Mesendoderm (in vitro differentiated cells): ENCODE data around the gene TINCR.

Source experiments
- DNase-seq: peaks from one replicate; pipeline ENCODE4 v3.0.0; 2013
- H2AK5ac ChIP-seq: 2 replicates; pipeline ENCODE4 v1.6.1; 2013; ENCODE audit warnings: low read length, inconsistent platforms
- H2BK120ac ChIP-seq: 2 replicates; pipeline ENCODE4 v1.6.1; 2013; ENCODE audit warnings: low read depth, mild to moderate bottlenecking, low read length, moderate library complexity, mixed read lengths
- H2BK15ac ChIP-seq: replicated peaks from 2 replicates; pipeline ENCODE4 v1.6.1; 2013; ENCODE audit warnings: low read depth, mild to moderate bottlenecking, moderate library complexity
- H2BK5ac ChIP-seq: 2 replicates; pipeline ENCODE4 v1.6.1; 2013; ENCODE audit warnings: low read length, inconsistent platforms
- H3K18ac ChIP-seq: 2 replicates; pipeline ENCODE4 v1.6.1; 2013; ENCODE audit warnings: mild to moderate bottlenecking, low read length, mixed read lengths
- H3K23ac ChIP-seq: one replicate; pipeline ENCODE4 v1.6.1; 2013; ENCODE audit warnings: low read length
- H3K27ac ChIP-seq: 2 replicates; pipeline ENCODE4 v1.5.1; 2013; ENCODE audit warnings: low read depth, mild to moderate bottlenecking, inconsistent platforms, low read length, moderate library complexity
- H3K27me3 ChIP-seq: 2 replicates; pipeline ENCODE4 v1.6.1; 2013; ENCODE audit warnings: low read length, control low read depth, mild to moderate bottlenecking, inconsistent platforms; ENCODE audit not compliant: insufficient read depth, poor library complexity
- H3K36me3 ChIP-seq: 2 replicates; pipeline ENCODE4 v1.6.1; 2013; ENCODE audit warnings: low read length, inconsistent platforms; ENCODE audit not compliant: control insufficient read depth, insufficient read depth
- H3K4ac ChIP-seq: one replicate; pipeline ENCODE4 v1.6.1; 2013; ENCODE audit warnings: low read depth, mild to moderate bottlenecking, low read length, moderate library complexity
- H3K4me1 ChIP-seq: 2 replicates; pipeline ENCODE4 v1.6.1; 2013; ENCODE audit warnings: low read depth, low read length, inconsistent platforms; ENCODE audit not compliant: control insufficient read depth
- H3K4me2 ChIP-seq: 2 replicates; pipeline ENCODE4 v1.6.1; 2013; ENCODE audit warnings: low read length
- H3K4me3 ChIP-seq: 2 replicates; pipeline ENCODE4 v1.5.1; 2013; ENCODE audit warnings: mild to moderate bottlenecking, low read length
- H3K56ac ChIP-seq: one replicate; pipeline ENCODE4 v1.6.1; 2013; ENCODE audit warnings: low read length
- H3K79me1 ChIP-seq: 2 replicates; pipeline ENCODE4 v1.6.1; 2013; ENCODE audit warnings: low read length, inconsistent platforms
- H3K79me2 ChIP-seq: 2 replicates; pipeline ENCODE4 v1.6.1; 2013; ENCODE audit warnings: mild to moderate bottlenecking, low read length; ENCODE audit not compliant: control insufficient read depth, insufficient read depth
- H3K9ac ChIP-seq: 2 replicates; pipeline ENCODE4 v1.6.1; 2013; ENCODE audit warnings: low read length, inconsistent platforms
- H4K5ac ChIP-seq: one replicate; pipeline ENCODE4 v1.6.1; 2013; ENCODE audit warnings: low read length
- H4K8ac ChIP-seq: one replicate; pipeline ENCODE4 v1.6.1; 2013; ENCODE audit warnings: low read depth, mild to moderate bottlenecking, control low read depth, low read length, moderate library complexity
- WGBS: extraction: QIAGEN DNeasy Blood & Tissue Kit; methylation state at CpG from one replicate; pipeline ENCODE4 v1.1.7; 2013; ENCODE audit warnings: low lambda C conversion rate, missing lambda C conversion rate; ENCODE audit not compliant: insufficient coverage; ENCODE audit errors: extremely low coverage; 5-methylcytosine and 5-hydroxymethylcytosine counted together

Gene TINCR

GRCh38 chr19:5563008-5563431, 4.7 kb downstream of the TINCR start:
- no peak overlapping the region for H3K56ac ChIP-seq
- H3K4ac ChIP-seq, result no peak overlapping the region
- no peaks in the 10 kb centered on the region for H3K36me3 ChIP-seq
- H2BK15ac ChIP-seq, result no peak overlapping the region
- no peak overlapping the region for H2AK5ac ChIP-seq
- DNase-seq, result peak; percentile 54
- H3K23ac ChIP-seq, result no peak overlapping the region
- no peak overlapping the region for H4K8ac ChIP-seq
- H3K27me3 ChIP-seq, result peaks cover 6% of the 10 kb centered on the region
- no peak overlapping the region for H4K5ac ChIP-seq
- H3K18ac ChIP-seq, result no peak overlapping the region
- no peak overlapping the region for H2BK5ac ChIP-seq
- H3K4me1 ChIP-seq, result no peaks in the 10 kb centered on the region
- WGBS, result no CpG with 5 or more reads among the region's 8 CpGs
- no peak overlapping the region for H3K9ac ChIP-seq
- no peaks in the 10 kb centered on the region for H3K79me2 ChIP-seq
- no peak overlapping the region for H3K4me3 ChIP-seq
- H2BK120ac ChIP-seq, result no peak overlapping the region
- H3K27ac ChIP-seq, result no peak overlapping the region
- no peaks in the 10 kb centered on the region for H3K79me1 ChIP-seq
- H3K4me2 ChIP-seq, result no peak overlapping the region

DNA sequence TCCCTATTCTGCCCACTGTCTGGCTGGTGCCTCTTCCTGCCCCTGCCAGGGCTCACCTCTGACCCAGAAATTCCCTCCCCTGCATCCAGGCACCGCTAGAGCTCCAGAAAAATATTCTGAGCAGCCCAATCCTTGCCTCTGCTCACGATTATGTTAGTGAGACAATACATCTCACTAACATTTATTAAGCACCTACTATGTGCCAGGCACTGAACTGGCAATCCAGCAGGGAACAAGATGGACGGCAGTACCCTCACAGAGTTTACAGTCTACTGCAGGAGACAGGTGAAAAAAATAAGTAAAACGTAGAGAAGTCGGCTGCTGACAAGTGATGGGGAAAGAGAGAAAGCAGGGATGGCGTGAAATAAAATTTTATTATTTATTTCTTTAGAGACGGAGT, 5.5 kb downstream of the TINCR start:
- Histone ChIP-seq H3K27ac (no peak overlapping the region), H3K18ac (no peak overlapping the region), H3K79me1 (no peaks in the 10 kb centered on the region), H4K5ac (no peak overlapping the region), H3K23ac (no peak overlapping the region), H4K8ac (no peak overlapping the region), H2BK120ac (no peak overlapping the region), H3K9ac (no peak overlapping the region), H3K79me2 (no peaks in the 10 kb centered on the region), H3K4me3 (no peak overlapping the region), H3K36me3 (no peaks in the 10 kb centered on the region), H3K4me1 (no peaks in the 10 kb centered on the region), H3K27me3 (peaks cover 4% of the 10 kb centered on the region), H3K56ac (no peak overlapping the region), H2AK5ac (no peak overlapping the region), H2BK15ac (no peak overlapping the region), H2BK5ac (no peak overlapping the region), H3K4me2 (no peak overlapping the region), H3K4ac (no peak overlapping the region)
- DNase-seq, result no peak
- WGBS, result no CpG with 5 or more reads among the region's 7 CpGs

DNA sequence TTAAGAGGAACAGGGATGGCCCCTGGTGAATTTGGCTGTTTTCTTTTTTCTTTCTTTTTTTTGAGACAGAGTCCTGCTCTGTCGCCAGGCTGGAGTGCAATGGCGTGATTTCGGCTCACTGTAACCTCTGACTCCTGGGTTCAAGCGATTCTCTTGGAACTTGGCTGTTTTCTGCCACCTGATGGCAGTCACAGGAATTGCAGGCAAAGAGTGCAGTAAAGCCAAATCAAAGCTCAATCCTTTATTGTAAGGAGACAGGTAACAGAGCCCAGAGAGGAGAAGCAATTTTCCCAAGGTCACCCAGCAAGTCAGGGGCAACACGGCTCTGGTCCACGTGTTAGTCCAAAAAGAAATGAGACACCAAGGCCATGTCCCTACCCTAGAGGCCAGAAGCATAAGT, 6.2 kb downstream of the TINCR start:
- H3K27me3 ChIP-seq, result no peaks in the 10 kb centered on the region
- H3K79me1 ChIP-seq, result no peaks in the 10 kb centered on the region
- WGBS, result no CpG with 5 or more reads among the region's 6 CpGs
- H3K27ac ChIP-seq, result no peak overlapping the region
- no peak overlapping the region for H3K4me3 ChIP-seq
- no peak overlapping the region for H3K23ac ChIP-seq
- H2BK5ac ChIP-seq, result no peak overlapping the region
- no peaks in the 10 kb centered on the region for H3K4me1 ChIP-seq
- no peak for DNase-seq
- no peak overlapping the region for H2AK5ac ChIP-seq
- no peak overlapping the region for H3K4ac ChIP-seq
- no peak overlapping the region for H3K4me2 ChIP-seq
- no peak overlapping the region for H2BK120ac ChIP-seq
- H3K36me3 ChIP-seq, result no peaks in the 10 kb centered on the region
- no peak overlapping the region for H2BK15ac ChIP-seq
- no peak overlapping the region for H4K8ac ChIP-seq
- no peak overlapping the region for H3K9ac ChIP-seq
- H3K18ac ChIP-seq, result no peak overlapping the region
- no peaks in the 10 kb centered on the region for H3K79me2 ChIP-seq
- no peak overlapping the region for H3K56ac ChIP-seq
- no peak overlapping the region for H4K5ac ChIP-seq

DNA sequence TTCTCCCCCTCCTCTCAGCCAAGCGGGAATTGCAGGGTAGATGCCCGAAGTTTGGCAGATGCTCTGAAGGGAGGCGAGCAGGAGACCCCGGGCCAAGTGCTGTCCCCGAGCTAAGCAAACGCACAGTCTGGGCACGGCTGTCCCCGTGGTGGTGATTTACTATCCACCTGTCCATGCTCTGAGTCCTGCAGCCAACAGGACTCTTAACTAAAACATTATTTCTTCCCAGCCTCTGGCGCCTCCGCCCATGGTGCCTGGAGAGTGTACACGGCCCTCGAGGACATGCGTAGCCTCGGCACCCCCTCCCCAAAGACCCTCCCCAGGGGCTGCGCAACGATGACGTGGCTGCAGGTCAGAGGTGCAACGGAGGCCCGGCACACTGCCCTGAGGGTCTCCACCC, 7.6 kb downstream of the TINCR start:
- Histone ChIP-seq H3K4me1 (no peaks in the 10 kb centered on the region), H2BK15ac (no peak overlapping the region), H2AK5ac (no peak overlapping the region), H4K5ac (no peak overlapping the region), H3K36me3 (no peaks in the 10 kb centered on the region), H3K4ac (no peak overlapping the region), H3K27me3 (no peaks in the 10 kb centered on the region), H3K4me2 (no peak overlapping the region), H3K23ac (no peak overlapping the region), H4K8ac (no peak overlapping the region), H3K79me1 (no peaks in the 10 kb centered on the region), H3K27ac (no peak overlapping the region), H2BK5ac (no peak overlapping the region), H3K18ac (no peak overlapping the region), H3K56ac (no peak overlapping the region), H3K9ac (no peak overlapping the region), H3K4me3 (no peak overlapping the region), H2BK120ac (no peak overlapping the region), H3K79me2 (no peaks in the 10 kb centered on the region)
- DNase-seq, result no peak
- WGBS, result no CpG with 5 or more reads among the region's 19 CpGs

DNA sequence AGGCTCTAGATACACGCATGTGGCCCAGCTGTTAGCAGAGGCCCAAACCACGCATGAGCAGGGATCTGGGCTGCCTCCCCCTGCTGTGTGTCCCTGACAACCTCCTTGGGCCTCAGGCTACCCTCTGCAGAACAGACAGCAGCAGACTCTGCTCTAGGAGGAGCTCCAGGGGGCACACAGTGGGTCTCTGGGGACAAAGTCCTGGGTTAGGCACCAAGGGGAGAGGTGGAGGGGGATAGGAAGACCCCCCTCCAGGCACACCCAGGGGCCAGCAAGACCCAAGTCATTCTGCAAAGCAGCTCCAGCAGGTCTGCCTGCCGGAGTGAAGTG, 8.0 kb downstream of the TINCR start:
- Histone ChIP-seq H3K79me1 (no peaks in the 10 kb centered on the region), H3K23ac (no peak overlapping the region), H3K27me3 (no peaks in the 10 kb centered on the region), H3K27ac (no peak overlapping the region), H3K4me2 (no peak overlapping the region), H3K36me3 (no peaks in the 10 kb centered on the region), H3K79me2 (no peaks in the 10 kb centered on the region), H2BK15ac (no peak overlapping the region), H3K4me1 (no peaks in the 10 kb centered on the region), H3K4me3 (no peak overlapping the region), H2BK5ac (no peak overlapping the region), H4K8ac (no peak overlapping the region), H2BK120ac (no peak overlapping the region), H2AK5ac (no peak overlapping the region), H3K4ac (no peak overlapping the region), H3K9ac (no peak overlapping the region), H3K18ac (no peak overlapping the region), H3K56ac (no peak overlapping the region), H4K5ac (no peak overlapping the region)
- no CpG with 5 or more reads among the region's 3 CpGs for WGBS
- no peak for DNase-seq

DNA sequence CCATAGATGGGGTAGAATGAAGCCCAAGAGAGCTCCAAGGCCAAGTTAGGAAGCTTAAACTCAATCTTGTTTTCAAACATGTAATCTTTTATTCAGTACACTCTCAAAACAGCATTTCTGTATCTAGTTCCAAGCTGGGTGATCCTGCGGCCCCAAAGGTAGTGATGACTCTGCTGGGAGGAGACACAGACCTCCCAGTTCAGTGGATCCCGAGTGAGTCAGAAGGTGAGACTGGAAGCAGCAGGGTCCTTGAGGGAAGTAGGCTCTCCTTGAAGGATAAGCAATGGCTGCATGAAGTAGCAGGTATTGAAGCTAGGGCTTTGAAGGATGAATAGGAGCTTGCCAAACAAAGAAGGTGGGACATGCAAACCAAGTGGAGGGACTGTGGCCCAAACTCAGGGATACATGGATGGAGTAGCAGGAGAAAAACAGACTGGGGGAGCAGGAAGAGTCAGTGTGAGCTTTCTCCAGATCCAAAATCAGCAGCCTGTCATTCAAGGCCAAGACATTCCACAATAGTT, 9.6 kb downstream of the TINCR start:
- H3K79me1 ChIP-seq, result no peaks in the 10 kb centered on the region
- no peak overlapping the region for H3K18ac ChIP-seq
- H3K23ac ChIP-seq, result no peak overlapping the region
- no peak overlapping the region for H4K5ac ChIP-seq
- H3K4me2 ChIP-seq, result no peak overlapping the region
- no peak overlapping the region for H3K9ac ChIP-seq
- no peak overlapping the region for H4K8ac ChIP-seq
- no peak overlapping the region for H3K27ac ChIP-seq
- no peak overlapping the region for H3K4me3 ChIP-seq
- DNase-seq, result no peak
- no peak overlapping the region for H2AK5ac ChIP-seq
- no peak overlapping the region for H2BK5ac ChIP-seq
- H2BK120ac ChIP-seq, result no peak overlapping the region
- no peak overlapping the region for H3K4ac ChIP-seq
- no peaks in the 10 kb centered on the region for H3K4me1 ChIP-seq
- H3K27me3 ChIP-seq, result no peaks in the 10 kb centered on the region
- no peaks in the 10 kb centered on the region for H3K79me2 ChIP-seq
- WGBS, result no CpG with 5 or more reads among the region's 2 CpGs
- H2BK15ac ChIP-seq, result no peak overlapping the region
- H3K56ac ChIP-seq, result no peak overlapping the region
- H3K36me3 ChIP-seq, result no peaks in the 10 kb centered on the region
